ENCODE measurements around the gene NYAP1.
"Not testable (repeated sequence)": the region's sequence is repeated elsewhere in the genome, so short reads cannot be mapped to it uniquely, and the experiment has no call there.

The NYAP1 gene

GRCh38 chr7:100500743-100501142 is 17.0 kb downstream of the NYAP1 start:
- not testable (repeated sequence) for H3K36me3 ChIP-seq (ENCODE audit: control insufficient read depth in 1 of 2, insufficient read depth in 2 of 2, low read depth in 1 of 2, low read length in 2 of 2); H3K9me3 ChIP-seq (ENCODE audit: control insufficient read depth, low read length); H3K27ac ChIP-seq (ENCODE audit: low read length, poor library complexity, severe bottlenecking); H3K4me3 ChIP-seq (ENCODE audit: insufficient read depth in 1 of 2, low read depth in 1 of 2, low read length in 2 of 2); H3K14ac ChIP-seq (ENCODE audit: low read length in 2 of 2); H2BK12ac ChIP-seq (ENCODE audit: low read length in 2 of 2); H2BK15ac ChIP-seq (ENCODE audit: low read depth, poor library complexity, severe bottlenecking); H2BK5ac ChIP-seq (ENCODE audit: low read depth, low read length, poor library complexity, severe bottlenecking); H4K91ac ChIP-seq (ENCODE audit: low read length); H3K27me3 ChIP-seq (ENCODE audit: control insufficient read depth in 1 of 2, insufficient read depth in 1 of 2, low read length in 2 of 2); H2AK5ac ChIP-seq (ENCODE audit: low read length, severe bottlenecking); H4K8ac ChIP-seq (ENCODE audit: low read length); H2BK120ac ChIP-seq (ENCODE audit: low read depth, low read length); H3K79me1 ChIP-seq (replicated peaks; ENCODE audit: low read length, poor library complexity, severe bottlenecking); H3K18ac ChIP-seq (ENCODE audit: low read depth in 1 of 2, low read length in 2 of 2); H3K4ac ChIP-seq (ENCODE audit: low read depth in 1 of 2, low read length in 2 of 2); H3K9ac ChIP-seq (ENCODE audit: low read length); H2AFZ ChIP-seq (ENCODE audit: low read depth, low read length); H3K4me2 ChIP-seq (ENCODE audit: low read length, poor library complexity, severe bottlenecking); DNase-seq; H3K23ac ChIP-seq (ENCODE audit: low read length in 2 of 2); H3K4me1 ChIP-seq (ENCODE audit: control insufficient read depth, insufficient read depth, low read depth, low read length)
- 86% methylated on average over 1 of the region's 2 CpGs for whole genome bisulfite sequencing

- not testable (repeated sequence) for H3K79me1 ChIP-seq (replicated peaks; ENCODE audit: low read length, poor library complexity, severe bottlenecking); H2BK12ac ChIP-seq (ENCODE audit: low read length in 2 of 2); H2AK5ac ChIP-seq (ENCODE audit: low read length, severe bottlenecking); H3K4me2 ChIP-seq (ENCODE audit: low read length, poor library complexity, severe bottlenecking); H3K27me3 ChIP-seq (ENCODE audit: control insufficient read depth in 1 of 2, insufficient read depth in 1 of 2, low read length in 2 of 2); H3K18ac ChIP-seq (ENCODE audit: low read depth in 1 of 2, low read length in 2 of 2); H3K4me1 ChIP-seq (ENCODE audit: control insufficient read depth, insufficient read depth, low read depth, low read length); H2BK5ac ChIP-seq (ENCODE audit: low read depth, low read length, poor library complexity, severe bottlenecking); H3K4me3 ChIP-seq (ENCODE audit: insufficient read depth in 1 of 2, low read depth in 1 of 2, low read length in 2 of 2); H3K27ac ChIP-seq (ENCODE audit: low read length, poor library complexity, severe bottlenecking); H3K36me3 ChIP-seq (ENCODE audit: control insufficient read depth in 1 of 2, insufficient read depth in 2 of 2, low read depth in 1 of 2, low read length in 2 of 2); H3K14ac ChIP-seq (ENCODE audit: low read length in 2 of 2); H2BK15ac ChIP-seq (ENCODE audit: low read depth, poor library complexity, severe bottlenecking); H2AFZ ChIP-seq (ENCODE audit: low read depth, low read length); DNase-seq; H2BK120ac ChIP-seq (ENCODE audit: low read depth, low read length); H3K4ac ChIP-seq (ENCODE audit: low read depth in 1 of 2, low read length in 2 of 2); H4K8ac ChIP-seq (ENCODE audit: low read length); H3K23ac ChIP-seq (ENCODE audit: low read length in 2 of 2); H3K9ac ChIP-seq (ENCODE audit: low read length); H4K91ac ChIP-seq (ENCODE audit: low read length); H3K9me3 ChIP-seq (ENCODE audit: control insufficient read depth, low read length)
- 99% methylated on average over 3 of the region's 3 CpGs for WGBS
Observed at GRCh38 chr7:100504031-100504430, 20.3 kb downstream of the NYAP1 start.

GRCh38 chr7:100504887-100505611 is 21.3 kb downstream of the NYAP1 start:
- Histone ChIP-seq H3K79me1 (replicated peaks; ENCODE audit: low read length, poor library complexity, severe bottlenecking) (no peaks in the 10 kb centered on the region), H2BK15ac (ENCODE audit: low read depth, poor library complexity, severe bottlenecking) (no peak overlapping the region), H3K9me3 (ENCODE audit: control insufficient read depth, low read length) (no peaks in the 10 kb centered on the region), H2BK5ac (ENCODE audit: low read depth, low read length, poor library complexity, severe bottlenecking) (no peak overlapping the region), H2BK120ac (ENCODE audit: low read depth, low read length) (no peak overlapping the region), H3K9ac (ENCODE audit: low read length) (no peak overlapping the region), H3K4ac (ENCODE audit: low read depth in 1 of 2, low read length in 2 of 2) (no peak overlapping the region), H2AK5ac (ENCODE audit: low read length, severe bottlenecking) (no peak overlapping the region), H3K4me3 (ENCODE audit: insufficient read depth in 1 of 2, low read depth in 1 of 2, low read length in 2 of 2) (no peak overlapping the region), H3K4me1 (ENCODE audit: control insufficient read depth, insufficient read depth, low read depth, low read length) (peaks cover 12% of the 10 kb centered on the region), H3K18ac (ENCODE audit: low read depth in 1 of 2, low read length in 2 of 2) (no peak overlapping the region), H3K27ac (ENCODE audit: low read length, poor library complexity, severe bottlenecking) (no peak overlapping the region), H3K23ac (ENCODE audit: low read length in 2 of 2) (no peak overlapping the region), H3K14ac (ENCODE audit: low read length in 2 of 2) (no peak overlapping the region), H3K36me3 (ENCODE audit: control insufficient read depth in 1 of 2, insufficient read depth in 2 of 2, low read depth in 1 of 2, low read length in 2 of 2) (no peaks in the 10 kb centered on the region), H3K4me2 (ENCODE audit: low read length, poor library complexity, severe bottlenecking) (no peak overlapping the region), H2AFZ (ENCODE audit: low read depth, low read length) (no peak overlapping the region), H4K8ac (ENCODE audit: low read length) (no peak overlapping the region), H2BK12ac (ENCODE audit: low read length in 2 of 2) (no peak overlapping the region), H3K27me3 (ENCODE audit: control insufficient read depth in 1 of 2, insufficient read depth in 1 of 2, low read length in 2 of 2) (peaks cover 0 to 11% of the 10 kb centered on the region in 2 experiments), H4K91ac (ENCODE audit: low read length) (no peak overlapping the region)
- 88% methylated on average over 9 of the region's 9 CpGs for WGBS
- DNase-seq, result no peak

DNA sequence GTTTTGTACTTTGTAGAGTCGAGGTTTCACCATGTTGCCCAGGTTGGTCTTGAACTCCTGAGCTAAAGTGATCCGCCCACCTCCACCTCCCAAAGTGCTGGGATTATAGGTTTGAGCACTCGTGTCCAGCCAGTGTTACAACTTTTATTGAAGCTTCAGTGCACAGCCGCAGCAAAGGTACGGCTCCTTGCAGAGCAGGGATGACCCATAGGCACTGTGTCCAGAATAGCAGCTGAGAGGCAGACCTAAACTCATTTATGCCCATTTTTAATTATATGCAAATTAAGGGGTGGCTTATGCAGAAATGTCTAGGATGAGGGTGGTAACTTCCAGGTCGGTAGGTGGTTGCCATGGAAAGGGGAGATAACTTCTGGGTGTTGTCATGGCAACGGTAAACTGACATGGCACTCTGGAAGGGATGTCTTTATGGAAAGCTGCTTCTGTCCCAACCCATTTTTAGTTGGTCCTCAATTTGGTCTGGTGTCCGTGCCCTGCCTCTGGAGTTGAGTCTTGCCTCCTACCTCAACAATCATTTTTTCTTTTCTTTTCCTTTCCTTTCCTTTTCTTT is 22.7 kb downstream of the NYAP1 start:
- H3K27me3 ChIP-seq (ENCODE audit: control insufficient read depth in 1 of 2, insufficient read depth in 1 of 2, low read length in 2 of 2), result peaks cover 0 to 11% of the 10 kb centered on the region in 2 experiments
- 79% methylated on average over 8 of the region's 8 CpGs for WGBS
- H3K79me1 ChIP-seq (replicated peaks; ENCODE audit: low read length, poor library complexity, severe bottlenecking), result no peaks in the 10 kb centered on the region
- H2BK15ac ChIP-seq (ENCODE audit: low read depth, poor library complexity, severe bottlenecking), result no peak overlapping the region
- H3K14ac ChIP-seq (ENCODE audit: low read length in 2 of 2), result no peak overlapping the region
- H3K9me3 ChIP-seq (ENCODE audit: control insufficient read depth, low read length), result no peaks in the 10 kb centered on the region
- no peak overlapping the region for H3K4me3 ChIP-seq (ENCODE audit: insufficient read depth in 1 of 2, low read depth in 1 of 2, low read length in 2 of 2)
- no peaks in the 10 kb centered on the region for H3K36me3 ChIP-seq (ENCODE audit: control insufficient read depth in 1 of 2, insufficient read depth in 2 of 2, low read depth in 1 of 2, low read length in 2 of 2)
- H2BK120ac ChIP-seq (ENCODE audit: low read depth, low read length), result no peak overlapping the region
- DNase-seq, result no peak
- no peak overlapping the region for H2BK5ac ChIP-seq (ENCODE audit: low read depth, low read length, poor library complexity, severe bottlenecking)
- H3K23ac ChIP-seq (ENCODE audit: low read length in 2 of 2), result no peak overlapping the region
- H2BK12ac ChIP-seq (ENCODE audit: low read length in 2 of 2), result no peak overlapping the region
- H2AFZ ChIP-seq (ENCODE audit: low read depth, low read length), result no peak overlapping the region
- H3K9ac ChIP-seq (ENCODE audit: low read length), result no peak overlapping the region
- H3K18ac ChIP-seq (ENCODE audit: low read depth in 1 of 2, low read length in 2 of 2), result no peak overlapping the region
- peaks cover 12% of the 10 kb centered on the region for H3K4me1 ChIP-seq (ENCODE audit: control insufficient read depth, insufficient read depth, low read depth, low read length)
- no peak overlapping the region for H4K8ac ChIP-seq (ENCODE audit: low read length)
- H3K27ac ChIP-seq (ENCODE audit: low read length, poor library complexity, severe bottlenecking), result no peak overlapping the region
- H4K91ac ChIP-seq (ENCODE audit: low read length), result no peak overlapping the region
- H2AK5ac ChIP-seq (ENCODE audit: low read length, severe bottlenecking), result no peak overlapping the region
- H3K4ac ChIP-seq (ENCODE audit: low read depth in 1 of 2, low read length in 2 of 2), result no peak overlapping the region
- no peak overlapping the region for H3K4me2 ChIP-seq (ENCODE audit: low read length, poor library complexity, severe bottlenecking)

Data from mesenchymal stem cell (in vitro differentiated cells and primary cell).